ENCODE results near the gene GAN.

The GAN gene

DNA sequence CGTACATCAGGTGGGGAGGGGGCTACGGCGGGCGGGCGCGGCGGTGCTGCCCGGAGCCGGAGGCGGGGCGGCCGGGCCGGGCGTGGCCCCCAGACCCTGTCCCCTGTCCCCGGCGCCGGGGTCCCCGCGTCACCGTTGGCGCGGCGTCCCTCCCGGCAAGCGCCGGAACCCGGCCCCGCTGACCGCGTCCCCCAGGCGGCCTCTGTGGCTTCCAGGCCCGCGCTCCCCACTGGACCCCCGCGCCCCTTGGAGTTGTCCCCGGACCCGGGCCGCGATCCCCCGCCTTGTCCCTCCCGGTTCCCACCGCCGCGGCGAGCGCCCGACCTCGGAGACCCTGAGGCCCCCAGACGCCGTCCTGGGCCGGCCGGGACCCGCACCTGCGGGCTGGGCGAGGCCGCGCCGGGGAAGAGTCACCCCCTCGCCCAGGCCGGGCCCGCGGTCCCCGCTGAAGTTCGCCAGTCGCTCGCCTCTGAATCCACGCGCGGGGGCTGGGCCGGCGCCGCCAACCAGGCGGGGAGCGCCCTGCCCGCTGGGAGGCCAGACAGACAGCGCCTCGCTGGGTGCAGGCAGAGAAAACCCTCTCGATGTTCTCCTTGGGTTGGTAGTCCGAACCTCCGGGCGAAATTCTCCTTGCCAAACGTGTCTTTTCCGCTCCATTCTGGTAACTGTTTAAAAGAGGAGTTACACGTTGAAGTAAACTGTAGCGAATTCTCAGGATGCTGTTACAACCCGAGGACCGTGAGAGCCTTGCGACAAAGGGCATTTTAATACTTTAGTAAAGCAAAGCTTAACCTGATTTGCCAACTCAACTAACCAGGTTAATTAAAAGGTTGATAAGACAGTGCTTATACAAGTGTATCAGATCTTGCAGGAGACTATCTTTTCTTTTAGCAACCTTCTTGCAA, 761 bp downstream of the GAN start (continued):
- TF ChIP-seq GLIS2 (tag by site-specific recombination; IDR thresholded peaks at IDR 0.05) (peak; percentile 26; the same call in 1 of the 2 replicates), GLI2 (tag by site-specific recombination; IDR thresholded peaks at IDR 0.05; ENCODE audit: borderline replicate concordance, low read depth) (no peak), ZNF2 (tag by site-specific recombination; IDR thresholded peaks at IDR 0.05) (no peak), ZNF23 (tag by site-specific recombination; IDR thresholded peaks at IDR 0.05; ENCODE audit: borderline replicate concordance) (no peak), ZNF391 (tag by site-specific recombination; IDR thresholded peaks at IDR 0.05; ENCODE audit: borderline replicate concordance, low read depth) (no peak), ZNF394 (tag by site-specific recombination; IDR thresholded peaks at IDR 0.05; ENCODE audit: borderline replicate concordance) (no peak)
- TF ChIP-seq, protein P1, sequence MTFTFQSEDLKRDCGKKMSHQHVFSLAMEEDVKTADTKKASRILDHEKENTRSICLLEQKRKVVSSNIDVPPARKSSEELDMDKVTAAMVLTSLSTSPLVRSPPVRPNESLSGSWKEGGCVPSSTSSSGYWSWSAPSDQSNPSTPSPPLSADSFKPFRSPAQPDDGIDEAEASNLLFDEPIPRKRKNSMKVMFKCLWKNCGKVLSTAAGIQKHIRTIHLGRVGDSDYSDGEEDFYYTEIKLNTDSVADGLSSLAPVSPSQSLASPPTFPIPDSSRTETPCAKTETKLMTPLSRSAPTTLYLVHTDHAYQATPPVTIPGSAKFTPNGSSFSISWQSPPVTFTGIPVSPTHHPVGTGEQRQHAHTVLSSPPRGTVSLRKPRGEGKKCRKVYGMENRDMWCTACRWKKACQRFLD (tag by site-specific recombination; IDR thresholded peaks at IDR 0.05), result no peak

DNA sequence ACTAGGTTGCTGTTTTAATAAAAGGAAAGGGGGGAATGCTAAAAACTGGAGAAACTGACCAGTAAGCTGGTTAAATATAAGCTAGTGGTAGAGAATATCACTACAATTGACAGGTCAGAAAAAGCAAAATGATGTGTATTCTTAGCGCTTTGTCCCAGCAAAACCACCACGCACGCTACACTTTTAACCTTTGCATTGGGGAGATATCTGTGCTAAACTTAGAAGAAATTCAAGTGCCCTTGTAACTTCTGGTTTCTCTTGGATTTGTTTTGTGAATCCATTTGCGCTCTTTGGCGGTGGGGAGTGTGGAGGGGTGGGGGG, 1.4 kb downstream of the GAN start:
- TF ChIP-seq ZNF354C (tag by site-specific recombination; IDR thresholded peaks at IDR 0.05; ENCODE audit: borderline replicate concordance, low read depth), result no peak
- TF ChIP-seq, protein P2, sequence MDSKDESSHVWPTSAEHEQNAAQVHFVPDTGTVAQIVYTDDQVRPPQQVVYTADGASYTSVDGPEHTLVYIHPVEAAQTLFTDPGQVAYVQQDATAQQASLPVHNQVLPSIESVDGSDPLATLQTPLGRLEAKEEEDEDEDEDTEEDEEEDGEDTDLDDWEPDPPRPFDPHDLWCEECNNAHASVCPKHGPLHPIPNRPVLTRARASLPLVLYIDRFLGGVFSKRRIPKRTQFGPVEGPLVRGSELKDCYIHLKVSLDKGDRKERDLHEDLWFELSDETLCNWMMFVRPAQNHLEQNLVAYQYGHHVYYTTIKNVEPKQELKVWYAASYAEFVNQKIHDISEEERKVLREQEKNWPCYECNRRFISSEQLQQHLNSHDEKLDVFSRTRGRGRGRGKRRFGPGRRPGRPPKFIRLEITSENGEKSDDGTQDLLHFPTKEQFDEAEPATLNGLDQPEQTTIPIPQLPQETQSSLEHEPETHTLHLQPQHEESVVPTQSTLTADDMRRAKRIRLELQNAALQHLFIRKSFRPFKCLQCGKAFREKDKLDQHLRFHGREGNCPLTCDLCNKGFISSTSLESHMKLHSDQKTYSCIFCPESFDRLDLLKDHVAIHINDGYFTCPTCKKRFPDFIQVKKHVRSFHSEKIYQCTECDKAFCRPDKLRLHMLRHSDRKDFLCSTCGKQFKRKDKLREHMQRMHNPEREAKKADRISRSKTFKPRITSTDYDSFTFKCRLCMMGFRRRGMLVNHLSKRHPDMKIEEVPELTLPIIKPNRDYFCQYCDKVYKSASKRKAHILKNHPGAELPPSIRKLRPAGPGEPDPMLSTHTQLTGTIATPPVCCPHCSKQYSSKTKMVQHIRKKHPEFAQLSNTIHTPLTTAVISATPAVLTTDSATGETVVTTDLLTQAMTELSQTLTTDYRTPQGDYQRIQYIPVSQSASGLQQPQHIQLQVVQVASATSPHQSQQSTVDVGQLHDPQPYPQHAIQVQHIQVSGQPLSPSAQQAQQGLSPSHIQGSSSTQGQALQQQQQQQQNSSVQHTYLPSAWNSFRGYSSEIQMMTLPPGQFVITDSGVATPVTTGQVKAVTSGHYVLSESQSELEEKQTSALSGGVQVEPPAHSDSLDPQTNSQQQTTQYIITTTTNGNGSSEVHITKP (tag by site-specific recombination; IDR thresholded peaks at IDR 0.05), result no peak
- no peak for TF ChIP-seq ZNF777 (tag by site-specific recombination; IDR thresholded peaks at IDR 0.05; ENCODE audit: borderline replicate concordance)
- TF ChIP-seq ZNF626 (tag by site-specific recombination; IDR thresholded peaks at IDR 0.05), result no peak
- TF ChIP-seq ZNF37A (tag by site-specific recombination; IDR thresholded peaks at IDR 0.05), result no peak
- no peak for TF ChIP-seq ZBTB17 (tag by site-specific recombination; IDR thresholded peaks at IDR 0.05)
- TF ChIP-seq ZNF561 (tag by site-specific recombination; IDR thresholded peaks at IDR 0.05; ENCODE audit: borderline replicate concordance), result no peak
- no peak for TF ChIP-seq KLF7 (tag by site-specific recombination; IDR thresholded peaks at IDR 0.05; ENCODE audit: borderline replicate concordance)
- TF ChIP-seq, protein P3, sequence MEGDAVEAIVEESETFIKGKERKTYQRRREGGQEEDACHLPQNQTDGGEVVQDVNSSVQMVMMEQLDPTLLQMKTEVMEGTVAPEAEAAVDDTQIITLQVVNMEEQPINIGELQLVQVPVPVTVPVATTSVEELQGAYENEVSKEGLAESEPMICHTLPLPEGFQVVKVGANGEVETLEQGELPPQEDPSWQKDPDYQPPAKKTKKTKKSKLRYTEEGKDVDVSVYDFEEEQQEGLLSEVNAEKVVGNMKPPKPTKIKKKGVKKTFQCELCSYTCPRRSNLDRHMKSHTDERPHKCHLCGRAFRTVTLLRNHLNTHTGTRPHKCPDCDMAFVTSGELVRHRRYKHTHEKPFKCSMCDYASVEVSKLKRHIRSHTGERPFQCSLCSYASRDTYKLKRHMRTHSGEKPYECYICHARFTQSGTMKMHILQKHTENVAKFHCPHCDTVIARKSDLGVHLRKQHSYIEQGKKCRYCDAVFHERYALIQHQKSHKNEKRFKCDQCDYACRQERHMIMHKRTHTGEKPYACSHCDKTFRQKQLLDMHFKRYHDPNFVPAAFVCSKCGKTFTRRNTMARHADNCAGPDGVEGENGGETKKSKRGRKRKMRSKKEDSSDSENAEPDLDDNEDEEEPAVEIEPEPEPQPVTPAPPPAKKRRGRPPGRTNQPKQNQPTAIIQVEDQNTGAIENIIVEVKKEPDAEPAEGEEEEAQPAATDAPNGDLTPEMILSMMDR (tag by site-specific recombination; IDR thresholded peaks at IDR 0.05), result no peak
- no peak for TF ChIP-seq ZNF132 (tag by site-specific recombination; IDR thresholded peaks at IDR 0.05; ENCODE audit: borderline replicate concordance)
- no peak for TF ChIP-seq ZNF76 (tag by site-specific recombination; IDR thresholded peaks at IDR 0.05; ENCODE audit: borderline replicate concordance, low read depth)
- no peak for TF ChIP-seq KLF8 (tag by site-specific recombination; IDR thresholded peaks at IDR 0.05)
- TF ChIP-seq, protein P4, sequence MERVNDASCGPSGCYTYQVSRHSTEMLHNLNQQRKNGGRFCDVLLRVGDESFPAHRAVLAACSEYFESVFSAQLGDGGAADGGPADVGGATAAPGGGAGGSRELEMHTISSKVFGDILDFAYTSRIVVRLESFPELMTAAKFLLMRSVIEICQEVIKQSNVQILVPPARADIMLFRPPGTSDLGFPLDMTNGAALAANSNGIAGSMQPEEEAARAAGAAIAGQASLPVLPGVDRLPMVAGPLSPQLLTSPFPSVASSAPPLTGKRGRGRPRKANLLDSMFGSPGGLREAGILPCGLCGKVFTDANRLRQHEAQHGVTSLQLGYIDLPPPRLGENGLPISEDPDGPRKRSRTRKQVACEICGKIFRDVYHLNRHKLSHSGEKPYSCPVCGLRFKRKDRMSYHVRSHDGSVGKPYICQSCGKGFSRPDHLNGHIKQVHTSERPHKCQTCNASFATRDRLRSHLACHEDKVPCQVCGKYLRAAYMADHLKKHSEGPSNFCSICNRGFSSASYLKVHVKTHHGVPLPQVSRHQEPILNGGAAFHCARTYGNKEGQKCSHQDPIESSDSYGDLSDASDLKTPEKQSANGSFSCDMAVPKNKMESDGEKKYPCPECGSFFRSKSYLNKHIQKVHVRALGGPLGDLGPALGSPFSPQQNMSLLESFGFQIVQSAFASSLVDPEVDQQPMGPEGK (tag by site-specific recombination; IDR thresholded peaks at IDR 0.05), result no peak
- TF ChIP-seq TCF7L2 (IDR thresholded peaks at IDR 0.05; ENCODE audit: borderline replicate concordance, low read depth, low read length), result no peak
- TF ChIP-seq ZEB2 (tag by site-specific recombination; IDR thresholded peaks at IDR 0.05), result no peak
- TF ChIP-seq ZNF423 (tag by site-specific recombination; IDR thresholded peaks at IDR 0.05), result no peak
- no peak for TF ChIP-seq GLI2 (tag by site-specific recombination; IDR thresholded peaks at IDR 0.05; ENCODE audit: borderline replicate concordance, low read depth)
- no peak for TF ChIP-seq ZNF610 (tag by site-specific recombination; IDR thresholded peaks at IDR 0.05; ENCODE audit: borderline replicate concordance)
- TF ChIP-seq ZNF548 (tag by site-specific recombination; IDR thresholded peaks at IDR 0.05), result no peak
- no peak for TF ChIP-seq ZBTB48 (tag by site-specific recombination; IDR thresholded peaks at IDR 0.05)
- H3K9me3 ChIP-seq (ENCODE audit: control insufficient read depth, insufficient read depth, low read depth, low read length), result no peaks in the 10 kb centered on the region
- peaks cover 15% of the 10 kb centered on the region for H3K4me1 ChIP-seq (ENCODE audit: control insufficient read depth, insufficient read depth, low read length)
- H3K27ac ChIP-seq (ENCODE audit: extremely low read depth, low read depth, low read length), result no peak overlapping the region
- ChIA-PET CTCF (interaction anchor here (0.6 kb wide), 1 partner anchor 111 kb away, joined by 3 read pairs; no protein-coding TSS in a partner anchor), POLR2A (no interaction called here)
- H3K36me3 ChIP-seq (ENCODE audit: control insufficient read depth in 2 of 2, insufficient read depth in 1 of 2, low read length in 2 of 2), result no peaks in the 10 kb centered on the region
- peak overlapping the region; percentile 60 for H3K4me3 ChIP-seq (ENCODE audit: low read depth, low read length)
